Measurements from ENCODE around the gene TRPM1. TPM values are rescaled to one million over a fixed set of nuclear protein-coding genes. Genes with fewer than 3 reads are reported as not detected.
"Not testable (repeated sequence)": the region's sequence is repeated elsewhere in the genome, so short reads cannot be mapped to it uniquely, and the experiment has no call there.

Gene TRPM1
- total and polyA plus RNA-seq, 4 donors, result 0.05 to 0.72 (median 0.10) TPM; not detected in 1

DNA sequence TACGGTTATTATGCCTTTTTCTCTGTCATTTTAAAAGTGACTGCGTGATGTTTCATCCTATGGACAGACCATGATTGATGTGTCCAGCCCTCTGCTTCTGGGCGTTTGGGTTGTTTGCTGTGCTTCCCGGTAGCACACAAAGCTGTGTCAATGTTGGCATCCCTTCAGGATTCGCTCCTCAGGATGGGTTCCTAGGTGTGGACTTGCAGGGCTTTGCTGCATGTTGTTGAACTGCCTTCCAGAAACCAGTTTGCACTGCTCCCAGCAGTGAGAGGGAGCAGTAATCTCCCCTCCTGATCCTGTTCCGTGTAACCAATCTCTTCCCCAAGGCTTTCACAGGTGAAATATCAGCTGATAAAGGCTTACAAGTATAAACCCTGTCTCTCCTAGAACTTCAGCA lies 787 bp downstream of the TRPM1 start:
- no peak for DNase-seq (ENCODE audit: low read depth in 4 of 6, low spot score in 6 of 6)
- WGBS (ENCODE audit: insufficient coverage), result 70% methylated on average over 6 of the region's 6 CpGs
- no peak overlapping the region for H3K4me3 ChIP-seq (ENCODE audit: low read depth, low read length)
- H3K9me3 ChIP-seq (ENCODE audit: control insufficient read depth, insufficient read depth, low read length), result no peaks in the 10 kb centered on the region
- no peaks in the 10 kb centered on the region for H3K27me3 ChIP-seq (ENCODE audit: control insufficient read depth, insufficient read depth, low read length)
- H3K4me1 ChIP-seq (ENCODE audit: control insufficient read depth, insufficient read depth, low read length), result peaks cover 14% of the 10 kb centered on the region
- H3K27ac ChIP-seq (ENCODE audit: low read depth, low read length), result no peak overlapping the region
- no peaks in the 10 kb centered on the region for H3K36me3 ChIP-seq (ENCODE audit: control insufficient read depth, insufficient read depth, low read length)

GRCh38 chr15:31098953-31099740 lies 2.4 kb downstream of the TRPM1 start:
- no peaks in the 10 kb centered on the region for H3K9me3 ChIP-seq (ENCODE audit: control insufficient read depth, insufficient read depth, low read length)
- peak in 1 of 6 donors; percentile 10 for DNase-seq (ENCODE audit: low read depth in 4 of 6, low spot score in 6 of 6)
- H3K36me3 ChIP-seq (ENCODE audit: control insufficient read depth, insufficient read depth, low read length), result no peaks in the 10 kb centered on the region
- H3K4me3 ChIP-seq (ENCODE audit: low read depth, low read length), result no peak overlapping the region
- no peak overlapping the region for H3K27ac ChIP-seq (ENCODE audit: low read depth, low read length)
- 83% methylated on average over 2 of the region's 4 CpGs for WGBS (ENCODE audit: insufficient coverage)
- H3K4me1 ChIP-seq (ENCODE audit: control insufficient read depth, insufficient read depth, low read length), result peaks cover 14% of the 10 kb centered on the region
- no peaks in the 10 kb centered on the region for H3K27me3 ChIP-seq (ENCODE audit: control insufficient read depth, insufficient read depth, low read length)

- H3K36me3 ChIP-seq (ENCODE audit: control insufficient read depth, insufficient read depth, low read length), result no peaks in the 10 kb centered on the region
- no peak overlapping the region for H3K4me3 ChIP-seq (ENCODE audit: low read depth, low read length)
- no peak for DNase-seq (ENCODE audit: low read depth in 4 of 6, low spot score in 6 of 6)
- no peaks in the 10 kb centered on the region for H3K9me3 ChIP-seq (ENCODE audit: control insufficient read depth, insufficient read depth, low read length)
- no peaks in the 10 kb centered on the region for H3K27me3 ChIP-seq (ENCODE audit: control insufficient read depth, insufficient read depth, low read length)
- no CpG with 5 or more reads among the region's 6 CpGs for WGBS (ENCODE audit: insufficient coverage)
- H3K4me1 ChIP-seq (ENCODE audit: control insufficient read depth, insufficient read depth, low read length), result peaks cover 14% of the 10 kb centered on the region
- H3K27ac ChIP-seq (ENCODE audit: low read depth, low read length), result no peak overlapping the region
Measured at GRCh38 chr15:31098491-31098917, 3.0 kb downstream of the TRPM1 start.

DNA sequence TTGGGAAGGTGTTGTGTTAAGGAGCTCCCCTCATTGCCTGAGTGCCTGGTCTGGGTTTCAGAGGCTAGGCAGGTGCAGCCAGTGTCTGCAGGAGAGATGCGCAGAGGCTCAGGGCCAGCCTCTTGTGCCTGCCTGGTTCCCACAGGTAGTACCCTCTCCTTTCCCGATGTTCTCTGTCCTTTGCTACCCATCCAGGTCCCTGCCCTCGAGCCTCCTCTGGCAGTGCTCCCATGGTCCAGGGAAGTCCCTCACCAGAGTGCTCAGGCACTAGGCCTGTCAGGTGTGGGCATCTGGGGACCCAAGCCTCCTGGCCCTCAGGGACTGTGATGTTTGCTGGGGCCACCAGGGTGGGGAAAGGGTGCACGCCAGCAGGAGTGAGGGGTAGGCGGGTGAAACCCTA lies 5.0 kb downstream of the TRPM1 start:
- Histone ChIP-seq H3K27ac (ENCODE audit: low read depth, low read length) (no peak overlapping the region), H3K9me3 (ENCODE audit: control insufficient read depth, insufficient read depth, low read length) (no peaks in the 10 kb centered on the region), H3K4me1 (ENCODE audit: control insufficient read depth, insufficient read depth, low read length) (peaks cover 4% of the 10 kb centered on the region), H3K27me3 (ENCODE audit: control insufficient read depth, insufficient read depth, low read length) (no peaks in the 10 kb centered on the region), H3K36me3 (ENCODE audit: control insufficient read depth, insufficient read depth, low read length) (no peaks in the 10 kb centered on the region), H3K4me3 (ENCODE audit: low read depth, low read length) (no peak overlapping the region)
- DNase-seq (ENCODE audit: low read depth in 4 of 6, low spot score in 6 of 6), result no peak
- 95% methylated on average over 5 of the region's 5 CpGs for WGBS (ENCODE audit: insufficient coverage)

DNA sequence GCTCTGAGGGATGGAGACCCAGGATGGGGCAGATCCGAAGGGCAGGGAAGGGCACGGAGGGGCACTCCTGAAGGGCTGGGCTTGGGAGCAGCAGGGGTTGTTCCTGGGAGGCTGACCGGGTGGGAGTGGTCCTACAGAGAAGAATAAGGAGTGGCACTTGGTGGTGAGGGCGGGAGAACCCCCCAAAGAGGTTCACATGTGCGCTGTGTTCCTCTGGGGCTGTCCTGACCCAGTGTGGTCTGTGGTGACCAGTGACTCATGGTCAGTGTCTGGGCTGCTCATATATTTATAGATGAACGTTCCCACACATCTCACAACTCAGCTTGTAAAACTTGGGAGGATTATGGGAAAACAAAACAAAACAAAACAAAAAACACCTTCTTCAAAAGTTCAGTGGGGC lies 10.0 kb downstream of the TRPM1 start:
- no peak overlapping the region for H3K4me3 ChIP-seq (ENCODE audit: low read depth, low read length)
- 88% methylated on average over 4 of the region's 6 CpGs for WGBS (ENCODE audit: insufficient coverage)

DNA sequence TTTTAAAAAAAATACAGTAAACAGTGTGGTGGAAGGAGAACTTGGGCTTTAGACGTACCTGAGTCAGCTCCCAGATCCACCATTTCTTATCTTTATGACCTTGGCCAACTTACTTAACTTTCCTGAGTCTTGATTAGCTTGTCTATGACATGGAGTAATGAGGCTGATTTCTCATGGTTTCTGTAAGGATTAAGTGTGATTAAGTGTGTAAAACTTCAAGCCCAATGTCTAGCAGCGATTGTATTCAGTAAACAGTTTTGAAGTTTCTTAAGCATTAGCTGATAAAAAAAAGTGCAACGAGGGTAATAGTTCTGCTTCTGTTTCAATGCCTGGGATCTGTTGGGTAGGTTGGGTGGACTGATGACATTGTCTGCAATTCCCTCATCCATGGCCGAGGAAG lies 10.8 kb downstream of the TRPM1 start:
- Histone ChIP-seq H3K4me1 (ENCODE audit: control insufficient read depth, insufficient read depth, low read length) (no peaks in the 10 kb centered on the region), H3K27ac (ENCODE audit: low read depth, low read length) (no peak overlapping the region), H3K9me3 (ENCODE audit: control insufficient read depth, insufficient read depth, low read length) (no peaks in the 10 kb centered on the region), H3K4me3 (ENCODE audit: low read depth, low read length) (no peak overlapping the region), H3K36me3 (ENCODE audit: control insufficient read depth, insufficient read depth, low read length) (no peaks in the 10 kb centered on the region), H3K27me3 (ENCODE audit: control insufficient read depth, insufficient read depth, low read length) (no peaks in the 10 kb centered on the region)
- WGBS (ENCODE audit: insufficient coverage), result 86% methylated on average over 3 of the region's 4 CpGs
- no peak for DNase-seq (ENCODE audit: low read depth in 4 of 6, low spot score in 6 of 6)

More for the DNA sequence above, 10.0 kb downstream of the TRPM1 start:
- no peaks in the 10 kb centered on the region for H3K4me1 ChIP-seq (ENCODE audit: control insufficient read depth, insufficient read depth, low read length)
- no peak overlapping the region for H3K27ac ChIP-seq (ENCODE audit: low read depth, low read length)
- no peaks in the 10 kb centered on the region for H3K36me3 ChIP-seq (ENCODE audit: control insufficient read depth, insufficient read depth, low read length)
- no peaks in the 10 kb centered on the region for H3K27me3 ChIP-seq (ENCODE audit: control insufficient read depth, insufficient read depth, low read length)
- no peak for DNase-seq (ENCODE audit: low read depth in 4 of 6, low spot score in 6 of 6)
- H3K9me3 ChIP-seq (ENCODE audit: control insufficient read depth, insufficient read depth, low read length), result no peaks in the 10 kb centered on the region

- 81% methylated on average over 15 of the region's 18 CpGs for WGBS (ENCODE audit: insufficient coverage)
Measured at GRCh38 chr15:31089368-31090047, 12.0 kb downstream of the TRPM1 start.

GRCh38 chr15:31088672-31089367 lies 12.7 kb downstream of the TRPM1 start:
- H3K27ac ChIP-seq (ENCODE audit: low read depth, low read length), result no peak overlapping the region
- no peaks in the 10 kb centered on the region for H3K27me3 ChIP-seq (ENCODE audit: control insufficient read depth, insufficient read depth, low read length)
- peaks cover 1% of the 10 kb centered on the region for H3K4me1 ChIP-seq (ENCODE audit: control insufficient read depth, insufficient read depth, low read length)
- H3K36me3 ChIP-seq (ENCODE audit: control insufficient read depth, insufficient read depth, low read length), result no peaks in the 10 kb centered on the region
- no peaks in the 10 kb centered on the region for H3K9me3 ChIP-seq (ENCODE audit: control insufficient read depth, insufficient read depth, low read length)
- WGBS (ENCODE audit: insufficient coverage), result 96% methylated on average over 20 of the region's 21 CpGs
- DNase-seq (ENCODE audit: low read depth in 4 of 6, low spot score in 6 of 6), result no peak
- H3K4me3 ChIP-seq (ENCODE audit: low read depth, low read length), result no peak overlapping the region

More at GRCh38 chr15:31089368-31090047, 12.0 kb downstream of the TRPM1 start:
- Histone ChIP-seq H3K4me3 (ENCODE audit: low read depth, low read length) (no peak overlapping the region), H3K9me3 (ENCODE audit: control insufficient read depth, insufficient read depth, low read length) (no peaks in the 10 kb centered on the region), H3K27me3 (ENCODE audit: control insufficient read depth, insufficient read depth, low read length) (no peaks in the 10 kb centered on the region), H3K36me3 (ENCODE audit: control insufficient read depth, insufficient read depth, low read length) (no peaks in the 10 kb centered on the region), H3K4me1 (ENCODE audit: control insufficient read depth, insufficient read depth, low read length) (no peaks in the 10 kb centered on the region), H3K27ac (ENCODE audit: low read depth, low read length) (no peak overlapping the region)
- no peak for DNase-seq (ENCODE audit: low read depth in 4 of 6, low spot score in 6 of 6)

DNA sequence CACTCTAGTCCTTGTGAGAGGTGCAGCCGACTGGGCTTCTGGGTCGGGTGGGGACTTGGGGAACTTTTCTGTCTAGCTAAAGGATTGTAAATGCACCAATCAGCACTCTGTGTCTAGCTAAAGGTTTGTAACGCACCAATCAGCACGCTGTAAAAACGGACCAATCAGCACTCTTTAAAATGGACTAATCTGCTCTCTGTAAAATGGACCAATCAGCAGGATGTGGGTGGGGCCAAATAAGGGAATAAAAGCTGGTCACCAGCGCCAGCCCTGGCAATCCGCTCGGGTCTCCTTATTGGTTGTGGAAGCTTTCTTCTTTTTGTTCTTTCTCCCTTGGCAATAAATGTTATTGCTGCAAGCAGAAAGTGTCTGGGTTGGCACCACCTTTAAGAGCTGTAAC lies 13.5 kb downstream of the TRPM1 start:
- not testable (repeated sequence) for H3K27me3 ChIP-seq (ENCODE audit: control insufficient read depth, insufficient read depth, low read length); H3K36me3 ChIP-seq (ENCODE audit: control insufficient read depth, insufficient read depth, low read length); H3K9me3 ChIP-seq (ENCODE audit: control insufficient read depth, insufficient read depth, low read length); H3K4me1 ChIP-seq (ENCODE audit: control insufficient read depth, insufficient read depth, low read length); H3K4me3 ChIP-seq (ENCODE audit: low read depth, low read length); H3K27ac ChIP-seq (ENCODE audit: low read depth, low read length); DNase-seq (ENCODE audit: low read depth in 4 of 6, low spot score in 6 of 6)
- WGBS (ENCODE audit: insufficient coverage), result 90% methylated on average over 2 of the region's 8 CpGs
